HG03045 (cell line): ENCODE measurements around the gene SEC61G.

Experiments used
- ATAC-seq: cut with Tn5 transposase; IDR thresholded peaks from one replicate; pipeline ENCODE4 v1.9.1; 2021; ENCODE audit warnings: mild to moderate bottlenecking, moderate library complexity; ENCODE audit not compliant: unreplicated experiment

The SEC61G gene

GRCh38 chr7:54758702-54759592, at the start of gene SEC61G:
SEC61G (minus strand) TSS chr7:54759211; CDS start chr7:54757588, 1,623 bp downstream.
- peak; percentile 96 for ATAC-seq

GRCh38 chr7:54802841-54803240, 43.8 kb upstream of the SEC61G start:
- no peak for ATAC-seq

GRCh38 chr7:54802114-54802513, 43.1 kb upstream of the SEC61G start:
- ATAC-seq: no peak

- ATAC-seq: no peak
Observed at GRCh38 chr7:54799792-54800191, 40.8 kb upstream of the SEC61G start.

- ATAC-seq: no peak
Observed at GRCh38 chr7:54798530-54798929, 39.5 kb upstream of the SEC61G start.

- no peak for ATAC-seq
Observed at GRCh38 chr7:54796853-54797252, 37.8 kb upstream of the SEC61G start.

- ATAC-seq: no peak
Observed at GRCh38 chr7:54796150-54796549, 37.1 kb upstream of the SEC61G start.

- ATAC-seq: no peak
Observed at GRCh38 chr7:54792383-54792782, 33.4 kb upstream of the SEC61G start.

GRCh38 chr7:54788664-54789063, 29.7 kb upstream of the SEC61G start:
- peak; percentile 61 for ATAC-seq

- no peak for ATAC-seq
Observed at GRCh38 chr7:54785261-54785660, 26.2 kb upstream of the SEC61G start.

- ATAC-seq: no peak
Observed at GRCh38 chr7:54783952-54784351, 24.9 kb upstream of the SEC61G start.

GRCh38 chr7:54782829-54783228, 23.8 kb upstream of the SEC61G start:
- no peak for ATAC-seq

GRCh38 chr7:54782314-54782713, 23.3 kb upstream of the SEC61G start:
- ATAC-seq: no peak

GRCh38 chr7:54781134-54781920, 22.3 kb upstream of the SEC61G start:
- no peak for ATAC-seq

GRCh38 chr7:54780490-54780889, 21.5 kb upstream of the SEC61G start:
- no peak for ATAC-seq

GRCh38 chr7:54778696-54779540, 19.9 kb upstream of the SEC61G start:
- no peak for ATAC-seq

GRCh38 chr7:54778166-54778565, 19.2 kb upstream of the SEC61G start:
- no peak for ATAC-seq

GRCh38 chr7:54774785-54775740, 16.1 kb upstream of the SEC61G start:
- no peak for ATAC-seq

- peak; percentile 89 for ATAC-seq
Observed at GRCh38 chr7:54773472-54774399, 14.7 kb upstream of the SEC61G start.
